ENCODE data around the gene ANK3. TPM values are rescaled to one million over a fixed set of nuclear protein-coding genes. Genes with fewer than 3 reads are reported as not detected.
A peak's percentile ranks its signal among the peaks of the same experiment; 100 is the strongest.

Gene ANK3
- total RNA-seq, 1 experiment from 2014 or later: 32.0 TPM

DNA sequence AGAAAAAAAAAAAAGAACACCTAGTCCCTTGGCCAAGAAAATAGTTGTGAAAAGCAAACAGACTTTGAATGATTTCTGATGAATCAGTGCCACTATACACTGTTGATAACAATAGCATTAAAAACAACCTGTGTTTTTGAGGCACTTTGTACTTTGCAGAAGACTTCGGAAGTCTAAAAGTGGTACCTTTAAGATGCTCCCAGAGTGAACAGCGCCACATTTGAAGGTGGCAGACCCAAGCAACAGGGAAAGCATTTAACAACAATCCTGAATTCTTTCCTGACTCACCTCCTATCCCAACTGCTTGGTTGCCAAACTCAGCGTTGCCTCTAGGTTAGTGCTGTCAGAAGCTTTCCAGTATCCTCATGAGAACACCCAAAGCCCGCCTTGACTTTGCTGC lies 380.9 kb downstream of the ANK3 start:
- Histone ChIP-seq H3K79me2 (ENCODE audit: low read depth) (no peaks in the 10 kb centered on the region), H3K4me3 (no peak overlapping the region), H3K27me3 (ENCODE audit: insufficient read depth, low read depth) (no peaks in the 10 kb centered on the region), H4K20me1 (ENCODE audit: insufficient read depth) (no peaks in the 10 kb centered on the region), H3K4me2 (no peak overlapping the region), H3K9me2 (ENCODE audit: insufficient read depth) (no peaks in the 10 kb centered on the region), H3F3A (ENCODE audit: insufficient read depth, low read depth) (no peaks in the 10 kb centered on the region), H3K27ac (no peak overlapping the region), H3K36me3 (ENCODE audit: low read depth) (no peaks in the 10 kb centered on the region), H2AFZ (no peak overlapping the region), H3K4me1 (replicated peaks; ENCODE audit: insufficient read depth) (no peaks in the 10 kb centered on the region), H3K9me3 (ENCODE audit: insufficient read depth, low read depth) (no peaks in the 10 kb centered on the region)
- DNase-seq: peak in 1 of 2 experiments; percentile 69
- intact Hi-C loops (cut with micrococcal nuclease; ENCODE audit: unreplicated experiment): loop anchor here (5.0 kb wide), 1 partner anchor 102 kb away; the partner anchor contains the start of gene CCDC6
- no peak for TF ChIP-seq EZH2 (IDR thresholded peaks at IDR 0.05; ENCODE audit: low read depth)
- TF ChIP-seq, protein P1, sequence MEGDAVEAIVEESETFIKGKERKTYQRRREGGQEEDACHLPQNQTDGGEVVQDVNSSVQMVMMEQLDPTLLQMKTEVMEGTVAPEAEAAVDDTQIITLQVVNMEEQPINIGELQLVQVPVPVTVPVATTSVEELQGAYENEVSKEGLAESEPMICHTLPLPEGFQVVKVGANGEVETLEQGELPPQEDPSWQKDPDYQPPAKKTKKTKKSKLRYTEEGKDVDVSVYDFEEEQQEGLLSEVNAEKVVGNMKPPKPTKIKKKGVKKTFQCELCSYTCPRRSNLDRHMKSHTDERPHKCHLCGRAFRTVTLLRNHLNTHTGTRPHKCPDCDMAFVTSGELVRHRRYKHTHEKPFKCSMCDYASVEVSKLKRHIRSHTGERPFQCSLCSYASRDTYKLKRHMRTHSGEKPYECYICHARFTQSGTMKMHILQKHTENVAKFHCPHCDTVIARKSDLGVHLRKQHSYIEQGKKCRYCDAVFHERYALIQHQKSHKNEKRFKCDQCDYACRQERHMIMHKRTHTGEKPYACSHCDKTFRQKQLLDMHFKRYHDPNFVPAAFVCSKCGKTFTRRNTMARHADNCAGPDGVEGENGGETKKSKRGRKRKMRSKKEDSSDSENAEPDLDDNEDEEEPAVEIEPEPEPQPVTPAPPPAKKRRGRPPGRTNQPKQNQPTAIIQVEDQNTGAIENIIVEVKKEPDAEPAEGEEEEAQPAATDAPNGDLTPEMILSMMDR (conservative IDR thresholded peaks at IDR 0.05): no peak
- CTCF ChIA-PET: no interaction called here
- BruUV-seq (replicated peaks): no TSS peak
- POLR2A ChIA-PET (ENCODE audit: unreplicated experiment): no interaction called here

DNA sequence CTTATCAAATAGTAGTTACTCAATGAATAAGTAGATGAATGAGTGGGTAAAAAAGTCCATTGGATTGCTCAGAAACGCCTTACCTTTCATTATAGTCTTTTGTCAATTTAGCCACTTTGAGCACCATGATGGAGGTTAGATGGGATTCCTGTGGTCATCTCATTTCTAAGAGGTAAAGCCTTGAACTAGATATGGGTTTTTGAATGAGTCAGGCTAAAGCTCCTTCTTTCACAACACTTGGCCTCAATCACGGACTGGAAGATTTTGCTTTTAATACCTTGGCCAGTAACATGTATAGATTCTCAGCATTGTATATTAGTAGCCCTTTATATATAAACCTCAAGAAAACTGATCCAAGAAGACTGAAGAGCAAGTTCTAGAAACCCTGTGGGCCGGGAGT lies 383.6 kb downstream of the ANK3 start:
- no peak overlapping the region for H3K27ac ChIP-seq
- H3K9me2 ChIP-seq (ENCODE audit: insufficient read depth): no peaks in the 10 kb centered on the region
- no peaks in the 10 kb centered on the region for H3K9me3 ChIP-seq (ENCODE audit: insufficient read depth, low read depth)
- no peak overlapping the region for H3K4me2 ChIP-seq
- H4K20me1 ChIP-seq (ENCODE audit: insufficient read depth): no peaks in the 10 kb centered on the region
- no peak overlapping the region for H3K4me3 ChIP-seq
- no peaks in the 10 kb centered on the region for H3K79me2 ChIP-seq (ENCODE audit: low read depth)
- H3F3A ChIP-seq (ENCODE audit: insufficient read depth, low read depth): no peaks in the 10 kb centered on the region
- H3K27me3 ChIP-seq (ENCODE audit: insufficient read depth, low read depth): no peaks in the 10 kb centered on the region
- BruUV-seq (replicated peaks): no TSS peak
- peak in 1 of 2 experiments; percentile 41 for DNase-seq
- intact Hi-C loops (cut with micrococcal nuclease; ENCODE audit: unreplicated experiment): loop anchor here (5.0 kb wide), 1 partner anchor 99 kb away; the partner anchor contains the start of gene CCDC6
- no peak overlapping the region for H2AFZ ChIP-seq
- no peaks in the 10 kb centered on the region for H3K36me3 ChIP-seq (ENCODE audit: low read depth)
- TF ChIP-seq, protein P1 (conservative IDR thresholded peaks at IDR 0.05): no peak
- no peak for TF ChIP-seq EZH2 (IDR thresholded peaks at IDR 0.05; ENCODE audit: low read depth)
- POLR2A ChIA-PET (ENCODE audit: unreplicated experiment): no interaction called here
- CTCF ChIA-PET: interaction anchor here (0.5 kb wide), 1 partner anchor 22 kb away, joined by 7 read pairs; no protein-coding TSS in a partner anchor
- H3K4me1 ChIP-seq (replicated peaks; ENCODE audit: insufficient read depth): no peaks in the 10 kb centered on the region

DNA sequence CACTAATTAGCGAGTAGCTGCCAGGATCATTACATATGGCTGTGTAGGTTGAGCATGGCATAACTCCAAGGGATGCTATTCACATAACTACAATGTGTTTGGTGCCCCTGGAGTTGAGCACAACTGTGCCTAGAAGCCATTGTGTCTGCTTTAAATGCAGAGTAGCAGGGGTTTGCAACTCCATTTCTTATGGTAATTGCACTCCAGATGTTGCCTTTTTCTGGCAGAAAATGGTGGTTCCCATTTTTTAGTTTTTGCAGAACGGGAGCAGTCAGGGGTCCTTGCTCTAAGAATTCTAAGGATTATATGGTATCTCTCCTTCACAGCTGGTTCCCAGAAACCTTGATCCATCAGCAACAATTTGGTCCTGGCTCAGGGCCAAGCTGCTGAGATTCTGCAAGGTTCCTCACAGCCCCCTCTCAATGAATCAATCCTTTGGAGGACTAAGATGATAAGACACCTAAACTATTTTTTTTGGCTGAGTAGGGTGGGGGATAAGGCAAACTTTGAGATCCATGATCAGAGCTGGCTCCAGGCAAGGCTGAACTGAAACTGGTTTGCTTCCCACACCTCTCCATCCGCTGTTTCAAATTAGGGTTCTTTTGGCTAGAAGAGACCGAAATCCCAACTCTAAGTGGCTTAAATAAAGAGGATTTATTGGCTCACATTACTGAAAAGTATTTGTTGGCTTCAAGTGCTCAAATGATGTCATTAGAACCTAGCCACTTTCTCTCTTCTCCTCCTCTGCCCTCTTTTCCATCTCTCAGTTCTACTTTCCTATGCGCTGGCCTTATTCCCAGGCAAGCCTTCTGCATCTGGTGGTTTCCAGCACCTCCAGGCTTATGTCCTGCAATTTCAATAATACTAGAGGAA lies 385.8 kb downstream of the ANK3 start:
- POLR2A ChIA-PET (ENCODE audit: unreplicated experiment): interaction anchor here (0.5 to 0.6 kb wide), 2 partner anchors 140 to 1939 kb away, joined by 3 read pairs; no protein-coding TSS in a partner anchor

More for the DNA sequence above, 385.8 kb downstream of the ANK3 start:
- no peaks in the 10 kb centered on the region for H3K27me3 ChIP-seq (ENCODE audit: insufficient read depth, low read depth)
- CTCF ChIA-PET: no interaction called here
- H4K20me1 ChIP-seq (ENCODE audit: insufficient read depth): no peaks in the 10 kb centered on the region
- no peaks in the 10 kb centered on the region for H3F3A ChIP-seq (ENCODE audit: insufficient read depth, low read depth)
- TF ChIP-seq EZH2 (IDR thresholded peaks at IDR 0.05; ENCODE audit: low read depth): no peak
- TF ChIP-seq, protein P1 (conservative IDR thresholded peaks at IDR 0.05): no peak
- no peak for DNase-seq
- no peaks in the 10 kb centered on the region for H3K36me3 ChIP-seq (ENCODE audit: low read depth)
- H2AFZ ChIP-seq: no peak overlapping the region
- intact Hi-C loops (cut with micrococcal nuclease; ENCODE audit: unreplicated experiment): no loop called here
- no peaks in the 10 kb centered on the region for H3K9me3 ChIP-seq (ENCODE audit: insufficient read depth, low read depth)
- no peak overlapping the region for H3K4me2 ChIP-seq
- H3K79me2 ChIP-seq (ENCODE audit: low read depth): no peaks in the 10 kb centered on the region
- H3K4me3 ChIP-seq: no peak overlapping the region
- H3K27ac ChIP-seq: no peak overlapping the region
- no peaks in the 10 kb centered on the region for H3K9me2 ChIP-seq (ENCODE audit: insufficient read depth)
- no TSS peak for BruUV-seq (replicated peaks)
- H3K4me1 ChIP-seq (replicated peaks; ENCODE audit: insufficient read depth): no peaks in the 10 kb centered on the region
